SK-N-SH treated with all-trans-retinoic acid at 6 μM for 48 hours (cell line): ENCODE measurements around the gene TAF3.

Experiments
- ATAC-seq: fragments of 200-7000 bp; cut with Tn5 transposase; 3 replicates; pipeline ENCODE4 v1.9.1; 2020; ENCODE audit warnings: mild to moderate bottlenecking, moderate library complexity
- ARNTL ChIP-seq: fragments of 450-650 bp; formaldehyde crosslinking; IDR thresholded peaks from 2 replicates; pipeline ENCODE4 v1.5.0; 2020; ENCODE audit warnings: low read depth, mild to moderate bottlenecking, moderate library complexity, borderline replicate concordance
- BACH2 ChIP-seq: fragments of 250-450 bp; sonication (Bioruptor Pico); IDR thresholded peaks from 2 replicates; pipeline ENCODE4 v1.9.0; 2021; ENCODE audit warnings: mild to moderate bottlenecking, borderline replicate concordance
- CSDC2 ChIP-seq: fragments of 250-450 bp; sonication (Bioruptor Pico); IDR thresholded peaks from 2 replicates; pipeline ENCODE4 v1.5.0; 2020; ENCODE audit warnings: mild to moderate bottlenecking, moderate library complexity
- CSRNP3 ChIP-seq: fragments of 250-450 bp; sonication (Bioruptor Pico); IDR thresholded peaks from 2 replicates; pipeline ENCODE4 v1.5.1; 2021; ENCODE audit warnings: mild to moderate bottlenecking, moderate library complexity
- ISL1 ChIP-seq: fragments of 250-450 bp; sonication (Bioruptor Pico); IDR thresholded peaks from 2 replicates; pipeline ENCODE4 v2.1.2; 2022; ENCODE audit warnings: mild to moderate bottlenecking, moderate library complexity
- PATZ1 ChIP-seq: fragments of 250-450 bp; sonication (Bioruptor Pico); IDR thresholded peaks from 2 replicates; pipeline ENCODE4 v1.8.0; 2020; ENCODE audit warnings: mild to moderate bottlenecking, moderate library complexity, borderline replicate concordance
- POU6F1 ChIP-seq: fragments of 250-450 bp; sonication (Bioruptor Pico); IDR thresholded peaks from 2 replicates; pipeline ENCODE4 v1.8.0; 2021; ENCODE audit warnings: low read depth, mild to moderate bottlenecking, moderate library complexity, borderline replicate concordance
- PPARA ChIP-seq: fragments of 250-450 bp; sonication (Bioruptor Pico); IDR thresholded peaks from 2 replicates; pipeline ENCODE4 v1.5.0; 2020; ENCODE audit warnings: mild to moderate bottlenecking, borderline replicate concordance
- SNAI2 ChIP-seq: fragments of 250-450 bp; sonication (Bioruptor Pico); IDR thresholded peaks from 2 replicates; pipeline ENCODE4 v1.5.0; 2020; ENCODE audit warnings: mild to moderate bottlenecking, moderate library complexity
- TCF4 ChIP-seq: fragments of 250-450 bp; sonication (Bioruptor Pico); IDR thresholded peaks from 2 replicates; pipeline ENCODE4 v1.8.0; 2021; ENCODE audit warnings: mild to moderate bottlenecking, moderate library complexity, borderline replicate concordance
- TOX ChIP-seq: fragments of 250-450 bp; sonication (Bioruptor Pico); IDR thresholded peaks from 2 replicates; pipeline ENCODE4 v1.8.0; 2021; ENCODE audit warnings: mild to moderate bottlenecking, moderate library complexity, borderline replicate concordance
- TSHZ2 ChIP-seq: fragments of 250-450 bp; sonication (Bioruptor Pico); IDR thresholded peaks from 2 replicates; pipeline ENCODE4 v1.5.0; 2020; ENCODE audit warnings: mild to moderate bottlenecking, moderate library complexity
- ZFP3 ChIP-seq: fragments of 250-450 bp; sonication (Bioruptor Pico); IDR thresholded peaks from 2 replicates; pipeline ENCODE4 v1.5.0; 2020; ENCODE audit warnings: mild to moderate bottlenecking, moderate library complexity
- ZFP30 ChIP-seq: fragments of 450-650 bp; formaldehyde crosslinking; IDR thresholded peaks from 2 replicates; pipeline ENCODE4 v1.5.0; 2022; ENCODE audit warnings: mild to moderate bottlenecking, moderate library complexity
- ZNF565 ChIP-seq: fragments of 450-650 bp; formaldehyde crosslinking; conservative IDR thresholded peaks from 2 replicates; pipeline ENCODE4 v1.5.0; 2020; ENCODE audit warnings: low read depth, mild to moderate bottlenecking, moderate library complexity
- ZNF70 ChIP-seq: fragments of 450-650 bp; formaldehyde crosslinking; IDR thresholded peaks from 2 replicates; pipeline ENCODE4 v1.5.0; 2020; ENCODE audit warnings: mild to moderate bottlenecking, moderate library complexity
- ZNF8 ChIP-seq: fragments of 450-650 bp; formaldehyde crosslinking; IDR thresholded peaks from 2 replicates; pipeline ENCODE4 v1.5.0; 2020; ENCODE audit warnings: mild to moderate bottlenecking, moderate library complexity

The TAF3 gene

GRCh38 chr10:8051109-8051821, 233.0 kb downstream of the TAF3 start:
- TF ChIP-seq CSRNP3 = no peak
- TF ChIP-seq ZNF8 (CRISPR knock-in tag) = no peak
- no peak for TF ChIP-seq ZNF565 (CRISPR knock-in tag)
- no peak for TF ChIP-seq PATZ1
- no peak for TF ChIP-seq SNAI2 (CRISPR knock-in tag)
- no peak for TF ChIP-seq ZNF70
- TF ChIP-seq CSDC2 (CRISPR knock-in tag) = no peak
- no peak for TF ChIP-seq TCF4 (CRISPR knock-in tag)
- no peak for TF ChIP-seq ZFP30 (CRISPR knock-in tag)
- TF ChIP-seq PPARA (CRISPR knock-in tag) = no peak
- TF ChIP-seq ARNTL (CRISPR knock-in tag) = no peak
- no peak for TF ChIP-seq ISL1 (CRISPR knock-in tag)
- TF ChIP-seq ZFP3 (CRISPR knock-in tag) = no peak
- TF ChIP-seq TOX = no peak
- no peak for ATAC-seq

GRCh38 chr10:8051851-8052257, 233.5 kb downstream of the TAF3 start:
- 0 out of 2 replicates have a peak, but pooled peaks have one; percentile 23 for TF ChIP-seq TSHZ2
- no peak for TF ChIP-seq BACH2 (CRISPR knock-in tag)
- TF ChIP-seq PATZ1 = peak; percentile 87
- no peak for TF ChIP-seq POU6F1
- no peak for TF ChIP-seq CSRNP3
- TF ChIP-seq ZNF70 = no peak
- TF ChIP-seq ZFP3 (CRISPR knock-in tag) = no peak
- TF ChIP-seq CSDC2 (CRISPR knock-in tag) = no peak
- no peak for TF ChIP-seq SNAI2 (CRISPR knock-in tag)
- TF ChIP-seq ISL1 (CRISPR knock-in tag) = no peak
- TF ChIP-seq ZFP30 (CRISPR knock-in tag) = no peak
- TF ChIP-seq, all 23 proteins: peak for 2
- peak; percentile 23 for ATAC-seq
